Ascending aorta (tissue), 2 donors: ENCODE measurements around the gene GLOD4. TPM values are rescaled to one million over a fixed set of nuclear protein-coding genes. Genes with fewer than 3 reads are reported as not detected.

ENCODE experiments used
- DNase-seq, 2 donors: peaks; one replicate each; pipeline ENCODE4 v3.0.0-alpha.2; 2019; ENCODE audit warnings: low spot score in 2 of 2
- H3K27ac ChIP-seq, 2 donors: fragments of 200-600 bp; sonication (generic); one replicate each; pipeline ENCODE4 v1.5.1; 2016 to 2017; ENCODE audit warnings: mild to moderate bottlenecking in 1 of 2
- H3K27me3 ChIP-seq: fragments of 200-600 bp; sonication (generic); one replicate; pipeline ENCODE4 v1.5.1; 2017
- H3K36me3 ChIP-seq, 2 donors: fragments of 200-600 bp; sonication (generic); one replicate each; pipeline ENCODE4 v1.5.1; 2016
- H3K4me1 ChIP-seq, 2 donors: fragments of 200-600 bp; sonication (generic); one replicate each; pipeline ENCODE4 v1.5.1; 2016 to 2017; ENCODE audit warnings: mild to moderate bottlenecking in 1 of 2
- H3K4me3 ChIP-seq, 2 donors: fragments of 200-600 bp; sonication (generic); one replicate each; pipeline ENCODE4 v1.5.1; 2016 to 2017; ENCODE audit warnings: mild to moderate bottlenecking in 1 of 2
- H3K9me3 ChIP-seq, 2 donors: fragments of 200-600 bp; sonication (generic); one replicate each; pipeline ENCODE4 v1.5.1; 2016
- CTCF ChIP-seq, 3 experiments: fragments of 200-600 bp in 2 of 3; fragments of 450-650 bp in 1 of 3; sonication (generic) in 2 of 3; IDR thresholded peaks; one replicate each; pipeline ENCODE4 v1.5.1; 2016 to 2019; ENCODE audit warnings: antibody characterized with exemption in 3 of 3, mild to moderate bottlenecking in 1 of 3, moderate library complexity in 1 of 3
- intact Hi-C: fragments of 100-400 bp; cut with DNase I; formaldehyde crosslinking; loops from one replicate; pipeline ENCODE4 v1.15.1; 2023
- total RNA-seq: library from RNA; depleted of rRNA; stranded (reverse); fragments of >200 nt; gene quantifications from one replicate; pipeline ENCODE4 v1.1.0, GENCODE V29; 2016

Gene GLOD4
- total RNA-seq, 1 donor from 2014 or later = 148 TPM

- no peak for TF ChIP-seq CTCF (IDR thresholded peaks at IDR 0.05)
- no peak overlapping the region for H3K27ac ChIP-seq
- H3K36me3 ChIP-seq = peaks cover 70 to 81% of the 10 kb centered on the region in 2 donors
- intact Hi-C loops = no loop called here
- no peaks in the 10 kb centered on the region for H3K27me3 ChIP-seq
- no peaks in the 10 kb centered on the region for H3K9me3 ChIP-seq
- no peaks in the 10 kb centered on the region for H3K4me1 ChIP-seq
- no peak for DNase-seq
- no peak overlapping the region for H3K4me3 ChIP-seq
These were observed 7.8 kb downstream of the GLOD4 start for GRCh38 chr17:774313-774584.

DNA sequence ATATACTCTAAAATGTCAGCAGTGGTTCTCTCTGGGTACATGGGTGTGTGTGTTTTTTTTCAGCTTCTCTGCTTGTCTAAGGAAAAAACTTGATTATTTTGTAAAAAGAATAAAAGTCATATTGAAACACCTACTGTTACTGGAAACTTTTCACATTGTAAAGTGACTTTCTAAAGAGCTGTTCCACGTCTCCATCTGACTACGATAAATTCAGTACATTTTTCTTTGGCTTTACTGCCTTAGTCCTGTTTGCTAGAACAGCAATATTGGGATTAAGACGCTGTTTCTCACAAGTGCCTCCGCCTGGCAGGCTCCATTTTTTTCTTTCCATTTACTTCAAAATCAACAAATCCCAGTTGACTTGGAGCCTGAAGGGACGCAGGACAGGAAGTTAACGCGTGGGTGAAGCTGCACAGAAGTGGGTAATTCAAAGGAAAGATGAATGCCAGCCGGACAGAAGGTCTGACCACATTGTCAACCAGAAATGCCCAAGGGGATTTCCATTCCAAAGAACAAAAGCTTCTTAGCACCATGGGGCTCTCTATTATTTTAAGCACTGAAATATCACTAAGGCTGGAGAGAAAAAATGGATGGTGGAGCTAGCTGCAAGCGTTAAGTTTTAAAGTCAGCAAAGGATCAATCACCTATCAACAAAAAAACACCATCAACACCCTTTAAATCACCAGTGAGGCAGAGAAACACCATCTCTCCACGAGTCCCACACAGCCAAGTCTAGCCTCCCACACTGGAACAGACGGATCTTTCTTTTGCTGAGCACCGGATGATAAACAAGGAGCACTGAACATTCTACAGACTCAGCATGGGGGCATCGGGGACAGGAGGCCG is 8.4 kb downstream of the GLOD4 start:
- DNase-seq = no peak
- Histone ChIP-seq H3K27me3 (no peaks in the 10 kb centered on the region), H3K4me1 (no peaks in the 10 kb centered on the region), H3K27ac (no peak overlapping the region), H3K9me3 (no peaks in the 10 kb centered on the region), H3K36me3 (peaks cover 72 to 86% of the 10 kb centered on the region in 2 donors), H3K4me3 (no peak overlapping the region)
- intact Hi-C loops = no loop called here
- no peak for TF ChIP-seq CTCF (IDR thresholded peaks at IDR 0.05)

DNA sequence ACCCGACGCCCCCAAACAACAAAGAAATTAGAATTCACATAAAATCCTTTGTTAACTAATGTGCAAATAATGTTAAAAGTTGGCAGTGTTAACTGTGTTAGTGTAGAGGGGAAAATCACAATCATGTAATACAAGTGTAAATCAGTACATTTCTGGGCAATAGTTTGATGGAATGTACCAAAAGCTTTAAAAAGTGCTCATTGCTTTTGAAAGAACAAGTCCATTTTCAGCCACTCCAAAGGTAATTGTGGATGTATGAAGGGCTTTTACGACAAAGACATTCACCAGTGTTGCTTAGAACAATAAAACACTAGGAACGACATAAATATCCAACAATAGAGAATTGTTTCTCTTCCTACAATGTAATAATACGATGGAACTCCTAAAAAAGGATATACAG is 9.1 kb downstream of the GLOD4 start:
- Histone ChIP-seq H3K4me1 (no peaks in the 10 kb centered on the region), H3K4me3 (no peak overlapping the region), H3K27me3 (no peaks in the 10 kb centered on the region), H3K9me3 (no peaks in the 10 kb centered on the region), H3K36me3 (peaks cover 65 to 80% of the 10 kb centered on the region in 2 donors), H3K27ac (no peak overlapping the region)
- intact Hi-C loops = no loop called here
- DNase-seq = no peak
- no peak for TF ChIP-seq CTCF (IDR thresholded peaks at IDR 0.05)

DNA sequence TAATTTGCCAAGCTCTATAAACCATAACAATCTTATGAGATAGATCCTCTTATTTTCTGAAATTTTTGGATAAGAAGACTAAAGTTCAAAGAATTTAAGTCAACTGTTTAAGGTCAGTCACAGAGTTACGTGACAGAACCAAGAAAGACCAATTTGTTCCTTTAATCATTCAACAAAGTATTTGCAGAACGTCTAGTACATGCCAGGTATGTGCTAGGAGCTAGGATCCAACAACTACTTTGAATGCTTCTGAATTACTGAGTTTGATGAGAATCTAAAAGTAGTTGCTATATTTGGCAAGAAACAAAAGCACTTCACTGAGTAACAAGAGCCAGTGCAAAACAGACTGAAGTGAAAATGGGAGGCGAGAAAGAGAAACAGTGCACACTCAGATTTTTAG is 15.0 kb downstream of the GLOD4 start:
- Histone ChIP-seq H3K36me3 (peaks cover 41 to 62% of the 10 kb centered on the region in 2 donors), H3K4me1 (no peaks in the 10 kb centered on the region), H3K27me3 (no peaks in the 10 kb centered on the region), H3K27ac (no peak overlapping the region), H3K4me3 (no peak overlapping the region), H3K9me3 (no peaks in the 10 kb centered on the region)
- no peak for DNase-seq
- no peak for TF ChIP-seq CTCF (IDR thresholded peaks at IDR 0.05)
- intact Hi-C loops = no loop called here

DNA sequence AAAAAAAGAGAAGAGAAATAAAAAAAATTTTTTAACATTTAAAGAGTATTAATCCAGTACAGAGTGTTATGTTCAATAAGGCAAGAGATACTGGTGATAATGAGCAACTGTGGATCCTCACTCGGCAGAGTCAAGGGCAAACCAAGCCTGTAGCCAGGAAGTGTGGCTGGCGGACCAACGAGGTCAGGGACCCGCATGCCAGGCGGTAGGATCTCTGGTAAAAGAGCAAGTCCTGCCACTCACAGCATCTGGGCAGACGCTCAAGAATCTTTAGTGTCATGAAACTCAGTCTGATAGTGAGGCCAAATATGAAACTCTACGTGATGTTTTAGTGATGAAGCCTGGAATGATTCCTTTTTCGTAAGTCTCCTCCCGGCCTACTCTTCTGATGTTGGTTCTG is 21.7 kb downstream of the GLOD4 start:
- intact Hi-C loops = no loop called here
- no peak for TF ChIP-seq CTCF (IDR thresholded peaks at IDR 0.05)
- Histone ChIP-seq H3K4me1 (peaks cover 0 to 3% of the 10 kb centered on the region in 2 donors), H3K27me3 (no peaks in the 10 kb centered on the region), H3K9me3 (no peaks in the 10 kb centered on the region), H3K4me3 (no peak overlapping the region), H3K27ac (no peak overlapping the region), H3K36me3 (peaks cover 21 to 39% of the 10 kb centered on the region in 2 donors)
- DNase-seq = no peak
